Gastrocnemius medialis (tissue), 4 donors: ENCODE data around the gene LFNG. TPM values are rescaled to one million over a fixed set of nuclear protein-coding genes. Genes with fewer than 3 reads are reported as not detected.

Experiments used
- ATAC-seq, 2 donors: fragments of 150-250 bp; one replicate each; pipeline ENCODE4 v1.9.1; 2016
- DNase-seq, 2 donors: peaks; one replicate each; pipeline ENCODE4 v3.0.0-alpha.2; 2019
- H3K27ac ChIP-seq, 4 donors: fragments of 200-600 bp; sonication (generic); 1 replicate in 1 of 4; 2 replicates in 3 of 4; pipeline ENCODE4 v1.5.1; 2016 to 2018; ENCODE audit warnings: mild to moderate bottlenecking in 2 of 4, moderate library complexity in 1 of 4
- H3K27me3 ChIP-seq, 3 donors: fragments of 200-600 bp; sonication (generic) in 2 of 3; 1 replicate in 1 of 3; 2 replicates in 2 of 3; pipeline versions ENCODE4 v1.5.1 to v1.6.0; 2016 to 2019; ENCODE audit warnings: mild to moderate bottlenecking in 1 of 3, moderate library complexity in 1 of 3
- H3K36me3 ChIP-seq, 2 donors: fragments of 200-600 bp; sonication (generic) in 1 of 2; one replicate each; pipeline ENCODE4 v1.5.1; 2017 to 2018
- H3K4me1 ChIP-seq, 2 donors: fragments of 200-600 bp; sonication (generic) in 1 of 2; one replicate each; pipeline ENCODE4 v1.5.1; 2016 to 2017; ENCODE audit warnings: mild to moderate bottlenecking in 2 of 2
- H3K4me3 ChIP-seq, 4 donors: fragments of 200-600 bp; sonication (generic) in 3 of 4; 1 replicate in 1 of 4; 2 replicates in 3 of 4; pipeline ENCODE4 v1.5.1; 2016 to 2019; ENCODE audit warnings: mild to moderate bottlenecking in 2 of 4
- H3K9me3 ChIP-seq, 3 donors: fragments of 200-600 bp; sonication (generic) in 2 of 3; 1 replicate in 1 of 3; 2 replicates in 2 of 3; pipeline ENCODE4 v1.5.1; 2016 to 2019
- POLR2A ChIP-seq, 2 donors: fragments of 450-650 bp; IDR thresholded peaks; one replicate each; pipeline ENCODE4 v1.6.1; 2017; ENCODE audit warnings: antibody characterized with exemption in 2 of 2, mild to moderate bottlenecking in 2 of 2, moderate library complexity in 2 of 2
- in situ Hi-C, 4 donors: fragments of 200-750 bp; cut with MboI; loops; one replicate each; pipeline versions ENCODE4 v1.15.0 to v1.8.0; 2017; ENCODE audit warnings: low sequenced_read_pairs in 4 of 4
- intact Hi-C: fragments of 100-400 bp; cut with DNase I; formaldehyde crosslinking; loops from one replicate; pipeline ENCODE4 v1.15.1; 2023; ENCODE audit warnings: low total_unique reads
- total RNA-seq, 4 donors: library from RNA; depleted of rRNA; stranded (reverse); fragments of >200 nt; gene quantifications; one replicate each; pipeline versions ENCODE4 v1.1.0 to v1.2.3, GENCODE V29; 2016
- TF ChIP-seq, protein P1 (sequence below), 5 experiments: fragments of 450-650 bp in 3 of 5; fragments of 200-600 bp in 2 of 5; sonication (generic) in 2 of 5; IDR thresholded peaks in 4 of 5; conservative IDR thresholded peaks in 1 of 5; 1 replicate in 4 of 5; 2 replicates in 1 of 5; pipeline ENCODE4 v1.5.1; 2016 to 2019; ENCODE audit warnings: antibody characterized with exemption in 5 of 5, mild to moderate bottlenecking in 3 of 5, moderate library complexity in 3 of 5

LFNG gene
- total RNA-seq, 4 donors from 2014 or later = 1.0 to 5.9 (median 1.7) TPM

DNA sequence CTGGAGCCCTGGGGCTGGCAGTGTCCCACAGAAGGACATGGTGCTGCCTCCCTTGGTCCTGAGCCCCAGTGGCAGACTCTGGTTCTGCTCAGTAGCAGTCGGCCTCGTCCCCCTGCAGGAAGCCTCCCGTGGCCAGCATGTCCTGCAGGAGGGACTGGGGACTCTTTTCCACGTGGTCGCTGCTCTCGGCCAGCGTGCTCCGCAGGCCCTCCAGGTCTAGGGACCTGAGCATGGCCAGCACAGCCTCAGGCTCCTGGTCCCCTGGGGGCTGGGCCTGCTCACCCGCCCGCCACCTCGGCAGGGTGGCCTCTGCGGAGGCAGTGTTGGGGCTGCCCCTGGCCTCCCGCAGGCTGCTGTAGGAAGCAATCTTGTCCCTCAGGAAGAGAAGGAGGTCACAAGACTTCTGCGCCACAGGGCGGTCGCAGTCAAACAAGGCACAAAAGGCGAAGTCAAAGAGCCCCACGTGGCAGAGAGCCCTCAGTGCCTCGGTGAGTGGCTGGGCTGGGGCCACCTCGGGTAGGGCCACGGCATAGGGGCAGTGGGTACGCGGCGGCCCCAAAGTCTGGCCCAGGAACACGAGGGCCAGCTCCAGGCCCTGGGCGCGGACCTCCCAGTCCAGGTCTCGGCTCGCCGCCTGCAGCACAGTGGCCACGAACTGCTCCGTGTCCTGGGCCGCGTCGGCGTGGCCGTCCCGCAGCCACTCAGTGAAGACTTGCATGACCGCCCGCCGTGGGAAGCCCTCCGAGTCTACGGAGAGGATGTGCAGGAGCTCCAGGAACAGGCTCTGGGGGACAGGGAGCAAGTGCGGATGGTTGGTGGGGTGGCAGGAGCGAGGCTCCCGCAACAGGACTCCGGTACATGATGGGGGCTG, 18.6 kb downstream of the LFNG start:
- intact Hi-C loops (no loop called here), in situ Hi-C loops (no loop called here)
- no peak overlapping the region for H3K4me3 ChIP-seq
- no peaks in the 10 kb centered on the region for H3K4me1 ChIP-seq
- peaks cover 0 to 51% of the 10 kb centered on the region in 2 donors for H3K36me3 ChIP-seq
- TF ChIP-seq, protein P1, sequence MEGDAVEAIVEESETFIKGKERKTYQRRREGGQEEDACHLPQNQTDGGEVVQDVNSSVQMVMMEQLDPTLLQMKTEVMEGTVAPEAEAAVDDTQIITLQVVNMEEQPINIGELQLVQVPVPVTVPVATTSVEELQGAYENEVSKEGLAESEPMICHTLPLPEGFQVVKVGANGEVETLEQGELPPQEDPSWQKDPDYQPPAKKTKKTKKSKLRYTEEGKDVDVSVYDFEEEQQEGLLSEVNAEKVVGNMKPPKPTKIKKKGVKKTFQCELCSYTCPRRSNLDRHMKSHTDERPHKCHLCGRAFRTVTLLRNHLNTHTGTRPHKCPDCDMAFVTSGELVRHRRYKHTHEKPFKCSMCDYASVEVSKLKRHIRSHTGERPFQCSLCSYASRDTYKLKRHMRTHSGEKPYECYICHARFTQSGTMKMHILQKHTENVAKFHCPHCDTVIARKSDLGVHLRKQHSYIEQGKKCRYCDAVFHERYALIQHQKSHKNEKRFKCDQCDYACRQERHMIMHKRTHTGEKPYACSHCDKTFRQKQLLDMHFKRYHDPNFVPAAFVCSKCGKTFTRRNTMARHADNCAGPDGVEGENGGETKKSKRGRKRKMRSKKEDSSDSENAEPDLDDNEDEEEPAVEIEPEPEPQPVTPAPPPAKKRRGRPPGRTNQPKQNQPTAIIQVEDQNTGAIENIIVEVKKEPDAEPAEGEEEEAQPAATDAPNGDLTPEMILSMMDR (IDR thresholded peaks at IDR 0.05 in 4 of 5, conservative IDR thresholded peaks at IDR 0.05 in 1 of 5) = no peak
- no peak for TF ChIP-seq POLR2A (IDR thresholded peaks at IDR 0.05)
- DNase-seq (no peak), ATAC-seq (no peak)
- H3K27ac ChIP-seq = no peak overlapping the region
- H3K9me3 ChIP-seq = no peaks in the 10 kb centered on the region
- H3K27me3 ChIP-seq = no peaks in the 10 kb centered on the region

DNA sequence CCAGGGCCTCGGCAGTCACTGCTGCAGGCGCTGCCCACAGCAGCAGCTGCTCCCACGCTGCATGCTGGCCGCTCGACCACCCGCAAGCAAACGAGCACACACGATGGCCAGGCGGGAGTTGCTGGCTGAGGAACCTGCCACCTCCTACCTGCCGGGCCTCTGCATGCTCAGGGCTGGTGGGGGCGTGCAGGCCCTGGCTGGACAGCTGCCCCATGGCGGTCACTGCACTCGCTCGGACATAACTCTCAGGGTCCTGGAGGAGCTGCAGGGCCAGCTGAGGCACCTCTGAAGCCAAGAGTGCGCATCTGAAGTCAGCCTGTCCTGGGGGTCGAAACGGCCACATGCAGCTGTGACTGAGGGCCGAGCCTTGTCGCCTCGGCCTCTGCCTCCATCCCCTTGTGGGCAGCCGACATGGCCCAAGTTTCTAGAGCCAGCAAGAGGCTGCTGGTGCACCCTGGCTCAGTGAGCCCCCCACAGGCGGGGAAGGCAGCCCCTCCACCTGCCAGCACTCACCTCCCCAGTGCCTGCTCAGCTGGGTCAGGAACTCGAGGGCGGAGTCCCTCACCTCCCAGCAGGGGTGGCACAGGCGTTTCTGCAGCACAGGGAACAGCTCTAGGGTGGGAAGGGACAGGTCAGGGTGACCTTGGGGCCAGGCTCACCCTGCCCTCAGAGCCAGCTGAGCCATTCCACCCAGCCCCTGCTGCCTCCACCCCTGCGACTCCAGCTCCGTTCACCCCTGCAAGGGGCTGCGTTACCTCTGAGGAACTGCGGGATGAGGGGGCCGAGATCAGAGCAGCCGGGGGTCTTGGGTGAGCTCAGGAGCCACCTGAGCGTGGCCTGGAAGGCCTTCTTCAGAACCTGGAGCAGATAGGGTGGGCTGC, 19.7 kb downstream of the LFNG start:
- no peaks in the 10 kb centered on the region for H3K9me3 ChIP-seq
- H3K27me3 ChIP-seq = no peaks in the 10 kb centered on the region
- H3K4me3 ChIP-seq = no peak overlapping the region
- H3K4me1 ChIP-seq = no peaks in the 10 kb centered on the region
- H3K36me3 ChIP-seq = peaks cover 0 to 58% of the 10 kb centered on the region in 2 donors
- no peak for DNase-seq
- no peak overlapping the region for H3K27ac ChIP-seq
- in situ Hi-C loops = no loop called here
- intact Hi-C loops = no loop called here
- no peak for ATAC-seq
- no peak for TF ChIP-seq POLR2A (IDR thresholded peaks at IDR 0.05)

DNA sequence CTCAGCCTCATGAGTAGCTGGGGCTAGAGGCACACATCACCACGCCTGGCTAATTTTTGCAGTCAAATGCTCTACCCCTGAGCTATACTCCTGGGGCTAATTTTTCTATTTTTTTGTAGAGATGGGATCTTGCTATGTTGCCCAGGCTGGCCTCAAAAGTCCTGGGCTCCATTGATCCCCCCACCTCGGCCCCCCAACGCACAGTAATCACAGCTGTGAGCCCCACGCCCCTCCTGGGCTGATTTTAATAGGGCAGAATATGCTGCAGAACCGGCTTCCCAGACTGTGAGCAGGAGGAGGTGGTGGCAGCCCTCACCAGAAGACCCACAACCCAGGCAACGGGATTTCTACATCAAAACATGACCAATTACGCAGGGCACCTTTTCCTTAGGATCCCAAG, 20.6 kb downstream of the LFNG start:
- Histone ChIP-seq H3K36me3 (peaks cover 0 to 67% of the 10 kb centered on the region in 2 donors), H3K4me3 (no peak overlapping the region), H3K9me3 (no peaks in the 10 kb centered on the region), H3K27ac (no peak overlapping the region), H3K27me3 (no peaks in the 10 kb centered on the region), H3K4me1 (no peaks in the 10 kb centered on the region)
- no peak for TF ChIP-seq POLR2A (IDR thresholded peaks at IDR 0.05)
- TF ChIP-seq, protein P1 (IDR thresholded peaks at IDR 0.05 in 4 of 5, conservative IDR thresholded peaks at IDR 0.05 in 1 of 5) = no peak
- intact Hi-C loops = no loop called here
- in situ Hi-C loops = no loop called here
- no peak for ATAC-seq
- no peak for DNase-seq

DNA sequence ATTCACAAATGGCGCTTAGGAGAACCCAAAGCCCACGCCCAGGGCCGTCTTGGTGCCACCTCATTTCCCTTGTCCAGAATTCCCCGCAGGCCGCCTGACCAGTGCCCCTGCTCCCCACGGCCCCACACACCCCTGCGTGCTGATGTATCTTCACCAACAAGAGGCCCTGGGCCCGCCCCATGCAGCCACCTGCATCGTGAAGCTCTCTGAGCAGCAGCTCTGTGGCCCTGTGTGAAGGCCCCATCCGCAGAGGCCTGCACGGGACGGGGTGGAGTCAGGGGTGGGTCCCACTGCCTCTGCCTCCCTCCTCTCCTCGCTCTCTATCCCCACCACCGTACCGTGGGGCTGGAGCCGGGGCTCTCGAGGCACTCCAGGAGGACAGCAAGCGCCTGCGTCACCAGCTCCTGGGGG, 21.1 kb downstream of the LFNG start:
- TF ChIP-seq POLR2A (IDR thresholded peaks at IDR 0.05) = no peak
- TF ChIP-seq, protein P1 (IDR thresholded peaks at IDR 0.05 in 4 of 5, conservative IDR thresholded peaks at IDR 0.05 in 1 of 5) = no peak
- Histone ChIP-seq H3K27ac (no peak overlapping the region), H3K4me1 (no peaks in the 10 kb centered on the region), H3K36me3 (peaks cover 0 to 67% of the 10 kb centered on the region in 2 donors), H3K27me3 (no peaks in the 10 kb centered on the region), H3K9me3 (no peaks in the 10 kb centered on the region), H3K4me3 (no peak overlapping the region)
- DNase-seq (no peak), ATAC-seq (no peak)
- intact Hi-C loops = no loop called here
- in situ Hi-C loops = no loop called here
